HG03103 (cell line): ENCODE results near the gene TSPOAP1.

Source experiments
- ATAC-seq: cut with Tn5 transposase; IDR thresholded peaks from one replicate; pipeline ENCODE4 v1.9.1; 2021; ENCODE audit warnings: low read depth; ENCODE audit not compliant: unreplicated experiment

The TSPOAP1 gene, protein sequence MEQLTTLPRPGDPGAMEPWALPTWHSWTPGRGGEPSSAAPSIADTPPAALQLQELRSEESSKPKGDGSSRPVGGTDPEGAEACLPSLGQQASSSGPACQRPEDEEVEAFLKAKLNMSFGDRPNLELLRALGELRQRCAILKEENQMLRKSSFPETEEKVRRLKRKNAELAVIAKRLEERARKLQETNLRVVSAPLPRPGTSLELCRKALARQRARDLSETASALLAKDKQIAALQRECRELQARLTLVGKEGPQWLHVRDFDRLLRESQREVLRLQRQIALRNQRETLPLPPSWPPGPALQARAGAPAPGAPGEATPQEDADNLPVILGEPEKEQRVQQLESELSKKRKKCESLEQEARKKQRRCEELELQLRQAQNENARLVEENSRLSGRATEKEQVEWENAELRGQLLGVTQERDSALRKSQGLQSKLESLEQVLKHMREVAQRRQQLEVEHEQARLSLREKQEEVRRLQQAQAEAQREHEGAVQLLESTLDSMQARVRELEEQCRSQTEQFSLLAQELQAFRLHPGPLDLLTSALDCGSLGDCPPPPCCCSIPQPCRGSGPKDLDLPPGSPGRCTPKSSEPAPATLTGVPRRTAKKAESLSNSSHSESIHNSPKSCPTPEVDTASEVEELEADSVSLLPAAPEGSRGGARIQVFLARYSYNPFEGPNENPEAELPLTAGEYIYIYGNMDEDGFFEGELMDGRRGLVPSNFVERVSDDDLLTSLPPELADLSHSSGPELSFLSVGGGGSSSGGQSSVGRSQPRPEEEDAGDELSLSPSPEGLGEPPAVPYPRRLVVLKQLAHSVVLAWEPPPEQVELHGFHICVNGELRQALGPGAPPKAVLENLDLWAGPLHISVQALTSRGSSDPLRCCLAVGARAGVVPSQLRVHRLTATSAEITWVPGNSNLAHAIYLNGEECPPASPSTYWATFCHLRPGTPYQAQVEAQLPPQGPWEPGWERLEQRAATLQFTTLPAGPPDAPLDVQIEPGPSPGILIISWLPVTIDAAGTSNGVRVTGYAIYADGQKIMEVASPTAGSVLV (N-terminal part only)

DNA sequence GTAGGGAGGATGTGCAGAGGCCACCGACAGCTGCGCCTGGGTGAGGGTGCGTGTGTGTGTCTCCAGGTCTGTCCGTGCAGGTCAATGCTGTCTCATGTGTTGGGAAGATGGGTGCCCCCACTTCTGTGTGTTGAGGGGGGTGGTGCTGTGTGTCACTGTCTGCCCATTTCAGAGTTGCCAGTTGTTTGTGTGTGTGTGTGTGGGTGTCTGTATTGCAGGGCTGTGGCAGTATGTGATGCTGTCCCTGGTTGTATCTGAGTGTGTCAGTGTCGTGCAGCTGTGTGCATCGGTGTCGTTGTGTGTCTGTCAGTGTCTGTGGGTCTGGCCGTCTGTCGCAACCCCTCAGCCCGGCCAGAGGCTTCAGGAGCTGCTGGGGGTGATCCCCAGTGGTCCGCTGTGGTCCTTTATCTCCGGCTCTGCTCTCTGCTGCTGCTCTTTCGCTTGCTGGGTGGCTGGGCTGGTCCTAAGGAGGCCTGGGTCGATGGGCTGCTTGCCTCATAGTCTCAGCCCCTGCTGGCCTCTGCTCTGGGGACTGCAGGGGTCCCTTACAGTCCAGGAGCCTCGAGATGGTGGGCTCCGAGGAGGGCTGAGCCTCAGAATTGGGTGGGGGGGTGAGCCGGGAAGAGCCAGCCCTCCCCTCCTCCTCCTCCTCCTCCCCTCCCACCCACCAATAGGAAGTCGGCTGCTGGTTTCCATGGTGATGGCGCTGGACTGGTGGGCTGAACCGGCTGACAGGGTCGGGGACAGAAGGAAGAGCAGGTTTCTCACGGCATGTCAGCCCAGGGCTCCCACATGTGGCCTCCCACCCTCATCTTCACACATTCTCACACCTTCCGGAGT lies at the start of gene TSPOAP1:
Gene TSPOAP1, minus strand, starts transcription at position 601 of the 840 bp plus-strand sequence. CDS start 875 bp downstream, outside the sequence.
- ATAC-seq: no peak

DNA sequence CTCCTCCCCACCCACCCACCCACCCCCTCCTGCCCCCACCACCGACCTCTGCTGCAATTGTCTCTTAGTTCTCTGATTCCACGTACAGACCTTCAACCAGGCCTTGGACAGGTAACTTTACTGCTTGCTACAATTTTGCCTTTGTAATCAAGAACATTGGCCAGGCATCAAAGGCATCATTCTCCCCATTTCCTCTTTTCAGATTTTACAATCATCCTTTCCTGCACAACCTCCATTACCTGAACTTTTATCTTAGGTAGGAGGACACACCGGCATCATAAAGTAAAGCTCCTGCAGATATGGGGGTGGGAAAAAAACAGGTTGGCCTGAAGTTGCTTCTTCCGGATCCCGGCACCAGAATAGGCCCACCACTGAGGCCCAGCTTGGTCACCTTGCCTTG lies 49.1 kb upstream of the TSPOAP1 start:
- no peak for ATAC-seq

DNA sequence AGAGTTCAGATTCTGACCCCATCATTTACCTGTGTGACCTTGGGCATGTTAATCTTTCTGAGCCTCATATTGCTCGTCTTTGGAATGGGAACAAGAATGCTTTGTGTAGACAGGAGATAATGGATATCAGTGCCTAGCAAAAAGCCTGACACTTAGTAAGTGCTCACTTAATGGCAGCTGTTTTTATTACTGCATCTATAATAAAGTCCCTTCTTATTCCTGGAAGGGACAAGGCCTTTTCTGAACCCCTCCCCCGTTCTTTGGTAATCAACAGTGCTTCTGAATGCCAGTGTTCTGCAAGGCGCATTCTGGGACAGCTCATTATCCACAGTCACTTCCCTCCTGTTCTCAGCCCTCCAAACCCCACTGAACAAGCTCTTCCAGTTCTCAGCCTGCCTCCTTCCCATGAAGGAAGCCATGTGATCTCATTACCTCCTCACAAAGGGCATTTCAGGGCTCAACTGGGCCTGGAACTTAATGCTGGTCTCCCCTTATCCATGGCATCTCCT lies 48.6 kb upstream of the TSPOAP1 start:
- ATAC-seq: no peak

DNA sequence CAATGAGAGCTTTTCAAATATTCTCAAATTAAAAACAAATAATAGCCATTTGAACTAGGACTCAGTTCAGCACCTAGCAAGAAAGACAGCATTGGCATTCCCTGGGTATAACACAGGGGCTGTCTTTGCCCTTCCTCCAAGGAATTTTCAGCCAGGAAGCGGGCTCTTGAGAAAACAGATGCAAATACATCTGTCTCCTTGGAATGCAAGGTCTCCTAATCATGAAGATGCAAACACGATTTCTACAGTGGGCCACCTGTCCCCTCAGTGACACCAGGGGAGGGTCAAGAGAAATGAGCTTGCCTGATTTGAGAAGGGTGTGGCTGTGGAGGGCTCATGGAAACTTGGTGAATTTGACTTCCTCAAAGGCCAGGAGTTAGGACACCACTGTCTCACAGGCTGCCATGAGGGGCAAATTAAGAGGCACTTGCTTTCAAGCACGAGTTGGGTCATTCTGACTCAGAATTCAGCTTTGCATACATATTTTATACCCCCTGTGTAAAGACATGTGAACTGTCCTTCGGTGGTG lies 47.9 kb upstream of the TSPOAP1 start:
- no peak for ATAC-seq

DNA sequence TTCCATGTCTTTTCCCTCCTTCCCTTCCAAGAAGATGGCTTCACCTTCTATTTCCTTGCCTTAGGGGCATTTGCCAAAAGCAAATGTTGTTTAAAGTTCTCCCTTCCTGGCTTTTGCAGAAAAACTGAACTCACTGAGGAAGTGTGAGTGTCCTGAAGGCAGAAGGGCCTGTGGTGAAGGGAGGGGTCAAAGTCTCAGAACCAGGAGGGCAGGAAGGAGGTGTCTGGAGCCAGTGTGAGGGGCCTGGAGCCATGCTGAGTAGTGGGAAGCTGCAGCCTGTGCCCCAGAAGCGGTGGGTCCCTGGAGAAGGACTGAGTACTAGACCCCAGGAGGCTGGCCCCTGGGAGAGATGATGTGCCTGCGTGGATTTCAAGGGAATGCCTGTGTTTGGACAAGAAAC lies 47.2 kb upstream of the TSPOAP1 start:
- ATAC-seq: no peak

DNA sequence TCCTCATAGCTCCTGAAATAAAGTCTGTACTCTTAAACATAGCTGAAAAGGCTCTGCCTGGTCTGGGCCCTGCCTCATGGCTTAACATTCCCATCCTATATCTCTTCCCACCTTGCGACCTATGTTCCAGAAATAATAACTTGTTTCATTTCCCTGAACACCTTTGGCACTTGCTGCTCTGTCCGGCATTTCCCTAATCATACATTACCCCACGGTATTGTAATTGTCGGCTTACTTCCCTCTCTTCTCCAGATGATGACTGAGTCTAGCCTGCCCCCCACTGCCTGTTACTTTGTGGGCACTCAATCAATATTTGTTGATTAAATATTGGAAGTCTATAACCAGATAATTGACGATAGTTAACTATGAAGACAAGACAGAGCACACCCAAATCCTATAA lies 46.7 kb upstream of the TSPOAP1 start:
- no peak for ATAC-seq

DNA sequence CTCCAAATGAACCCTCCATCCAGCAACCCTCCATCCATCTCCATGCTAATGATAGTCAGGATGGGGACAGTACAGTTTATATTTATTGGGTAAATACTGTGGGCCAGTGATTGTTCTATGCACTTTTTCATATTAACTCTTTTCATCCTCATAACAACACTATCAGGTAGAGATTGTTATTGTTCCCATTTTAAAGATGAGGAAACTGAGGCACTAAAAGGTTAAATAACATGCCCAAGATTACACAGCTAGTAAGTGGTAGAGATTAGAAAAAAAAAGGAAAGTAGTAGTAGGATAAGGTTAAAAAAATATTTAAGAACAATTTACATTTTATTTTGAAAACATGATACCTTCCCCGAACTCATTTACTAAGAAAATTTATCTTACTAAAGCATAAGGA lies 45.3 kb upstream of the TSPOAP1 start:
- ATAC-seq: no peak

DNA sequence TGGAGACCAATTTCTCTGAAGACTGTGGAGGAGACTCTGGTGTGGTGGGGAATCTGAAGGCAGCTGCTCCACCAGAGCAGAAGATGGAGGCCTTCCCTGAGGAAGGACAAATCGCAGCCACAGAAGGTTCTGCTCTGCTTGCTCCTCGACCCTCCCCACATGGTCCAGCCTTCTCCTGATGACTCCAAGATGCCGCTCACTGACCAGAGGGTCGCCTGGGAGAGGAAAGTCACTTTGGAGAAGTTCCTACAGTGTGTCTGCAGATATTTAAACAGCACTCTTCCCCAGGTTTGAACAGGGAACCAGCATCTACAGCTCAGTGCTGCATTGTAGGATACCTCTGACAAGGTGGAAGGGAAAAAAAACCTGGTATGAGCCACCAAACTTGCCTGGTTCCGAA lies 44.4 kb upstream of the TSPOAP1 start:
- ATAC-seq: no peak

DNA sequence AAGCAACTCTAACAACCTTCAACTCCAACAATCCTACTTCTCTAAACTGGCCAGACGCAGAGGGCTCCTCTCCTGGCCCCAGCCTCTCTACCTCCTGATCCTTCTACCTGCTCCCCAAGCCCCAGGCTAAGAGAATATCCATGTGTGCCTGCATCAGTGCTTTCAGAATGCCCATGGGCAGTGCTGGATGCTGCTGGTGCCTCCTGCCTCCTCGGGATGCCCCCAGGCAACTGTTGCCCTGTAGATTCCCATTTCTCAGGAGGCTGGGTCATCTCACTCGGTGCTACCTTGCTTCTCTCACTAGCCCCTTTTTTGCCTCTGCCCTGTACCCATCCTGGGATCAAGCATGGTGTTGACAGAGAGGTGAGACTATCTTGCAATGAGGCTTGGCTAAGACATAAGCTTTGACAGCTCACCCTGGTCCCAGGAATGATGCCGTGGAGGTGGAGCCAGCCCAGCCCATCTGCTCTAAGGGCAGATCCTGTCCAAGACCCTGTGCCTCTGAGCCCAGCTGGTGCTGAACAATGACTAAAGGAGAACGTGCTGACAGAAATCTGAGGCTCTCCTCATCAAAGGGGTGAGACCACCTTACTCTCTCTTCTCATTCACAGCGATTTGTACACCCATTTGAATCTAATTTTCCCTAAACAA lies 42.8 kb upstream of the TSPOAP1 start:
- ATAC-seq: no peak

DNA sequence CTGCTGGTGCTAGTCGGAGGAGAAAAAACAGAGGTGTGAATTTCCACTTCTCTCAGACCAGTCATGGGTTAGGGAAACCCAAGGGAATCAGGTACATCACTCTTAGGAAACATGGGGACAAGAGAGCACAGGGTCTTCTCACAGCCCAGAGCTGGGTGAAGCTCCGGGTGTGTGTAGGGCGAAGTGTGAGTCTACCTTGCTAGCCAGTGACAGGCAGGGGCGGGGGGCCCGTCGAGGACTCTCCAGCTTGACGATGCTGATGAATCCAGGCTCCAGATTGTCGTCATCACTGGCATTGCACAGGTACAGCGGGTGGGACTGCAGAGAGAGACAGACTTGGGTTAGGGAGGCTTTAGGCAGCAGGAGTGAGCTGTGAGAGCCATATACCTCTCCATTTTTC lies 42.1 kb upstream of the TSPOAP1 start:
- no peak for ATAC-seq

DNA sequence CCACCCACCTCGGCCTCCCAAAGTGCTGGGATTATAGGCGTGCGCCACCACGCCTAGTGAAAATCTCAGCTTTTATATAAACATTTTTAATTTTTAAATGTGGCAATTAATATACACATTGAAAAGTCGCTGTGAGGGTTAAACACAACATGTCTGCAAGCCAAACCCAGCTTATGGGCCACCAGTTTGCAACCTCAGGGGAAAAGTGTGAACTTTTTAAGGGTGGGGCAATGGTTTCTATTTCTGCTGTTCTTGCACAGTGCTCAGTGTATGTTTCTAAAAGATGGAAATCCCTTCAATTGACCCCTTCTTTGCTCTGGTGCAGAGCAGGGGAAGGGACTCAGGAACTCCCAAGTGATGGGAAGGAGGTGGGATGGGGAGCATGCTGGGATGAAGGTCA lies 41.7 kb upstream of the TSPOAP1 start:
- no peak for ATAC-seq

DNA sequence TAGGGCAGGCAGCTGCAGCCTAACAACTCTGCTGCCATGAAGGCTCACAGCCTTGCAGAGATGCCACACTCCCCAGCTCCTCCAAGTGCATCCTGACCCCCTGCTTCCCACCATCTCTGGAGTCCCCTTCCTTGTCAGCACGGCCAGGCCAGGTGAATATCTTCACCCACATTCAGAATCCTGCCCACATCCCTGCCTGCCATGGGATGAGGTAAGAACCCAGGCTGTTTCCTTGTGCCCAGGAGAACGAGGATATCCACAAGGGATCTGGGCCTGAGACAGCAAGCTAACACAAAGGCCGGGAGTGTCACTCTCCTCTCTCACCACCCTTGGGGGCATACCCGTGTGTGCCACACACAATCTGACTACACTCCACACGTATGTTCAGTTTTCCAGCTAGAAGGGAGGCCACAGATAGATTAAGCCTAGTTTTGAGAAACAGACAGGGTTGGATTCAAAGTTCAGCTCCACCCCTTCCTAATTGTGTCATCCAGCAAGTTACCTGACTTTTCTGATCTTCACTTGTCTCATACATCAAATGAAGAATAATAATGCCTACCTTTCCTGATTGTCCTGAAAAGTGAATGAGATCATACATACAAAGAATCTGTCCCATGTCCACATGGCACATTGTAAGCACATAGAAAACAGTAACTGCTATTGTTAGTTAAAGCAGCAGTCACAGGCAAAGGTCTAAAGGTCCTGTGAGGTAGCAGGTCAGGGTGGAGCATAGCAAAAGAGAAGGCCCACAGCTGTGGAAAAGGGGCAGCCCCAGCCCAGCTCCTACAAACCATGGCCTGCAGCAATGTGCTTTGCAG lies 40.8 kb upstream of the TSPOAP1 start:
- ATAC-seq: no peak

DNA sequence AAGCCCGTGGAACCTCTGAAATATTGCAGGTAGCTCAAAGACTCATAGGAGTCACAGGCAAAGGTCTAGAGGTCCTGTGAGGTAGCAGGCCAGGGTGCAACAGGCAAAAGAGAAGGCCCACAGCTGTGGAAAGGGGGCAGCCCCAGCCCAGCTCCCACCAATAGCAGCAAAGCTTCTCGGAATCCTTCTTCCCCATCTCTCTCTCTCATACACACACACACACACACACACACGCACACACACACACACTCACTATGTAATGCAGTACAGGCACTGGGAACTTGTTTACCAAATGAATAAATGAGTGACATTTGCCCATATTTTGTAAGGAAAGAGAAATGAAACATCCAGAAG lies 40.2 kb upstream of the TSPOAP1 start:
- ATAC-seq: no peak

DNA sequence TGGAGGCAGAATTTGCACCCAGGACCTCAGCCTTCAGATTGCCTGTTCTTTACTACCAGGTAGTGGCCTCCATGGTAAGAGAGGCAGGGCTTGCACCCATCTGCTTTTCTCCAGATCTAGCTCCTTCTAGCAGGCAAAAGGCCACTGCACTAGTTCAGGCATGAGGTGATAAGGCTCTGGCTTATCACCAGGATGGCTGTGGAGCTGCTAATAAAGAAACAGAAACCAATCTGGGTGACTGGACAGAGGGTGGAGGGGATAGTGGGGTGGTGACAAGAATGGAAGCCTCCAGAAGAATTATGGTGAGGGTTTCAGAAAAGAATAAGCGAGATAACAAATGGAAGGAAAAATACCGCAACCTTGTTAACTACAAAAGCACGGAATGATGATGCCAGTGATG lies 38.9 kb upstream of the TSPOAP1 start:
- ATAC-seq: no peak

DNA sequence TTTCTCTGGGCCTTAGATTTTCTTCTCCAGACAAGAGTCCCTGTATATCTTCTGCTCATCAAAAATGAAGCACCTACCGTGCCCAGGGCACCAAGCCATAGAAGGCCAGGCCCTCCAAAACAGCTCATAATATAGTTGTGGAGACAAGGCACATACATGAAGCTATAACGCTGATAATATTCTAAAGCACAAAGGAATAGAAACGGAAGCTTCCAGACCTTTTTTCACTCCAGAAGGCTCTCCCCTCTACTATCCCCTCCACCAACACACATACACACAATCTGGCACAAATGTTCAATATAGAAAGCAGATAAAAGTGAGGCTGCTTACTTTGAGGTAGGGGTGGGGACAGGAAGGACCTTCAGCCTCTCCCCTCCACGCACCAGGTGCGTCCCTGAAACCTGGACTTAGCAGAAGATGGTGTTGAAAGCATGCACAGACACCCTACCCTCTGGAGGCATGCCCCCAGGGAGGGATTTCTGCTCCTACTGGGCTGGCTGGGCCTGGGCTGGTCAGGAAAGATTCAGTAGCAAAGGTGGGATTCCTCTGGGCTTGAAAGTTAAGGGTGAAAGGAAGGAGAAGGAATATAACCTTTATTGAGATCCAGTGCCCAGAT lies 37.5 kb upstream of the TSPOAP1 start:
- ATAC-seq: no peak

DNA sequence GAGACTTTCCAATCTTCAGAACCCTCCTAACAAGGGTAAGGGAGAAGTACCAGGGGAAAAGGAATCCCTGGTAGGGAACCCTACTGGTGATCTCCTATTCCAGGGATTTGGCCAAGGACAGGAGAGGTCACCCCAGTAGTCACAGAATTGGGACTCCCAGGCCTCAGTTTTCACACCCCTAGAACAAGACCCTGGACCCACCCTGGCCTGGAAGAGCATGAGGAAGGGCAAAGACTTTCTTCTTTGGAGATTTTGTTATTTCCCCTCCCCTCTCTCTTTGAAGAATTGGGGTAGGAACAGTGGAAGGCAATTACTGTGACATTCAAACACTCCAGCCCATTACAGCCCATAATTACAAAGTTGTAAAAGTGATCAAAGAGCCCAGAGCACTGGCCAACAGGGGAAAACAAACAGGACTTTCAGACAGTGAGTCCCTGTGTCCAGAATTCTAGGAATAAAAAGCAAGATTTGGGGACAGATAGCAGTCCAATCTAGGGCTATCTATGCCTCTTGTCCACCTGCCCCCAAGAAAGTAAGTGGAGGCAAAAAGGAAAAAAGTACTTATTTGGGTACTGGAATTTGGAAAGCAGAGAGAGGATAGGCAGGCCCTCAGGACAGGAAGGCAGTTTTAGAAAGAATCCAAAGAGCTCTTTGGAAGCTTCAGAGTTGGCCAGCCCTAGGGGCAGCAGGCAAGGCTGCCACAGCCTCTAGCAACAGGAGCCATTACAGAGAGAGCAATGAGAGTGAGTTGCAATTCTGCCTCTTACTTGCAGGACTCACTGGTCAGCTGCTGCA lies 36.8 kb upstream of the TSPOAP1 start:
- ATAC-seq: no peak

DNA sequence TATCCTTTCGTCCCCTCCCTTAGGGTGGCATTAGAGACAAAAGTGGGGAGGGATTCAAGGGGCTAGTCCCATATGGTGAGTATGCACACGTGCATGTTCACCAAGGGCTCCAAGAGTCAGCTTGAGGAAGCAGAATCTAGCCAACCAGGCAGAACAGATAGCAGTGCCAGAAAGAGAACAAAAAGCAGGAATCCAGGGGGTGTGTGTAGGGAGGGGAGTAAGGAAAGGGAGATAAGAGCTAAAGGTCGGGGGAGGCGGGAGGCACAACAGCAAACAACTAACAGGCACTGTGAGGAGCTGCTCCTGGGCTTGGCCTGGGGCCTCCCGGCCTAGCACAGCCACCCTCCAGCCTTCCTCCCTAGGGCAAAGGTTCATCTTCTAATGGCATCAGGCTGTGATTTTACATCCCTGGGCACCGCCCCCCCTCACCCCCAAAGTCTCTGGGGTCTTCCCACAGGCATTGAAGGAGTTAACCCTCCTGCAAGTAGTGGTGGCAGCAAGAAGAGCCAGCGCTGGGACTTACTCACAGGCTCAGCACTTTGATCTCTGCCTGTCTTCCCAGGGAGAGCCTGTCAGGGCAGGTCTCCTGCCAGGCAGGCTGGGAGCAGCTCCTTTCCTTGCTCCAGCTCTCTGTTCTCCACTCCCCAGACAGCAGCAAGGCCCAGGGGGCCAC lies 35.8 kb upstream of the TSPOAP1 start:
- ATAC-seq: no peak
